GM11168 (cell line): ENCODE data around the gene HCAR3.
"Not testable (repeated sequence)": the region's sequence is repeated elsewhere in the genome, so short reads cannot be mapped to it uniquely, and the experiment has no call there.

Experiments
- in situ Hi-C: fragments of 300-500 bp; cut with MboI; formaldehyde crosslinking; loops from one replicate; pipeline ENCODE4 v1.12.0; 2022; ENCODE audit warnings: low sequenced_read_pairs; ENCODE audit not compliant: unreplicated experiment

HCAR3 gene

GRCh38 chr12:122716658-122717057 lies at the start of gene HCAR3:
HCAR3 (minus strand) TSS chr12:122716811; CDS start chr12:122716737, 74 bp downstream.
- in situ Hi-C loops, result not testable (repeated sequence)

DNA sequence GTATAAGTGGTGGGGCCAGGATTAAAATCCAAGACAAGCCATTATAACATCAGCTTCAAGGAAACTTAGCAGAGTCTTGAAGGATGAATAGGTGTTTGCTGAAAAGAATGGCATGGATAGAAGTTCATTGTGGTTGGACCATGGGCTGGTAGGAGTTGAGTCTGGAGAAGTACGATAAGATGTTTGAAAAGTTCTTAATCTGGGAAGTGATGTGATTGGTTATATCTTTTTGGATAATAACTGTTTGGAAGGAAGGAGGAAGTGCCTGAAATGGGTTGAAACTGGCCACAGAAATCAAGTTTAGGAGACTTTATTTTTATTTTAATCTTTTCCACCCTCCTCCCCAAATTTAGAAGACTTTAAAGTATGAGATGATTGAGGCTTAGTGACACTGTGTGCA lies 41.0 kb upstream of the HCAR3 start:
- in situ Hi-C loops, result loop anchor here (10.0 kb wide), 1 partner anchor 123 kb away; no protein-coding TSS in a partner anchor

- in situ Hi-C loops, result loop anchor here (10.0 kb wide), 1 partner anchor 120 kb away; no protein-coding TSS in a partner anchor
These were observed 38.2 kb upstream of the HCAR3 start for GRCh38 chr12:122754790-122755189.

GRCh38 chr12:122753319-122753650 lies 36.7 kb upstream of the HCAR3 start:
- in situ Hi-C loops, result loop anchor here (10.0 kb wide), 1 partner anchor 118 kb away; no protein-coding TSS in a partner anchor

DNA sequence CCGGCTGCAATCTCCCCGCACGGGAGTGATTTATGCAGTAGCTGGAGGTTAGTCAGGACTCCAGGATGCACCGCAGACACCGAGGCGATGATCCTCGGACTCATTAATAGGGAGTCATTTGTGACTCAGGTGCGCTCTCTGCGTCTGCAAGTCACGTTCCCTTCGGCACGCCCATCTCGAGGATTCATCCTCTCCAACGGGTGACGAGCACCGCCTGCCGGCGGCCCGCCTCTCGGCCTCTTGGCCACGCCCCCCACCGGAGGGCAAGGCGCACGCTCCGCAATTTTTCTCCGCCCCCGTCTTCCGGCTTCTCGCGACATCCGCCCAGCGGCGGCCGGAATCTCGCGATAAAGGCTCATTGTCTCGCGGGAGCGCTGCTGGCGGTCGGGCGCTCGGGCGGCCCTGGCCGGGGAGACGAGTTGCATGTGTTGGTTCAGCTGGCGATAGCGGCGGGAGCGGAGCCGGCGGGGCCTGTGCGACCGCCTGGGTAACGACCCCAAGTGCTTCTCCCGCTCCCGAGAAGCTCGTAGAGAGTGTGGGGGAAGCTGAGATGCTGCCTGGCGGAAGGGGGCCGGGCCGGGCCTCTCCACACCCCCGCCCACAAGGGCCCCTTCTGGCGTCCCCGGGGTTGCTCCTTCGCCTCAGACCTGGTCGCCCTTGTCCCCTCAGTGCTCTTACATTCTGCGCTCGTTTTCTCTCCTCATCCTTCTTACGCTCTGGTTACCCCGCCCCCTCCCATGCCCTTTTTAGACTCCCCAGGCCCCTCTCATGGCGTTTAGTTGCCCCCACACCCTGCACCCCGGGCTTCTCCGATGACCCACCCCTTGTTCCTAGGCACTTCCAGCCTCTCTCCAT lies 36.1 kb upstream of the HCAR3 start, which contains the start of gene DENR:
DENR (plus strand) TSS at position 361 of the 855 bp plus-strand sequence. CDS start 878 bp downstream, outside the sequence.
- in situ Hi-C loops, result loop anchor here (10.0 kb wide), 1 partner anchor 118 kb away; no protein-coding TSS in a partner anchor

DNA sequence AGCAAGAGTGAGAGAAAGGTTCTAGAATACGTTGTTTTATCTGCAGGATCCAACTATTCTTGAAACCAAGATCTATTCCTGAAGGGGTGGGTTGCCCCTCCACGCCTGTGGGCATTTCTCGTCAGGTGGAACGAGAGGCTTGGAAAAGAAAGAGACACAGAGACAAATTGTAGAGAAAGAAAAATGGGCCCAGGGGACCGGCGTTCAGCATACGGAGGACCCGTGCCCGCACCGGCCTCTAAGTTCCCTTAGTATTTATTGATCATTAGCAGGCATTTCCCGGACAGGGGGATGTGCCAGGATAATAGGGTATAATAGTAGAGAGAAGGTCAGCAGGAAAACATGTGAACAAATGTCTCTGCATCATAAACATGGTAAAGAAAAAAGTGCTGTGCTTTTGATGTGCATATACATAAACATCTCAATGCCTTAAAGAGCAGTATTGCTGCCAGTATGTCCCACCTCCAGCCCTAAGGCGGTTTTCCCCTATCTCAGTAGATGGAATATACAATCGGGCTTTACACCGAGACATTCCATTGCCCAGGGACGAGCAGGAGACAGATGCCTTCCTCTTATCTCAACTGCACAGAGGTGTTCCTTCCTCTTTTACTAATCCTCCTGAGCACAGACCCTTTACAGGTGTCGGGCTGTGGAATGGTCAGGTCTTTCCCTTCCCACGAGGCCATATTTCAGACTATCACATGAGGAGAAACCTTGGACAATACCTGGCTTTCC lies 34.3 kb upstream of the HCAR3 start:
- in situ Hi-C loops, result loop anchor here (10.0 kb wide), 1 partner anchor 116 kb away; no protein-coding TSS in a partner anchor

DNA sequence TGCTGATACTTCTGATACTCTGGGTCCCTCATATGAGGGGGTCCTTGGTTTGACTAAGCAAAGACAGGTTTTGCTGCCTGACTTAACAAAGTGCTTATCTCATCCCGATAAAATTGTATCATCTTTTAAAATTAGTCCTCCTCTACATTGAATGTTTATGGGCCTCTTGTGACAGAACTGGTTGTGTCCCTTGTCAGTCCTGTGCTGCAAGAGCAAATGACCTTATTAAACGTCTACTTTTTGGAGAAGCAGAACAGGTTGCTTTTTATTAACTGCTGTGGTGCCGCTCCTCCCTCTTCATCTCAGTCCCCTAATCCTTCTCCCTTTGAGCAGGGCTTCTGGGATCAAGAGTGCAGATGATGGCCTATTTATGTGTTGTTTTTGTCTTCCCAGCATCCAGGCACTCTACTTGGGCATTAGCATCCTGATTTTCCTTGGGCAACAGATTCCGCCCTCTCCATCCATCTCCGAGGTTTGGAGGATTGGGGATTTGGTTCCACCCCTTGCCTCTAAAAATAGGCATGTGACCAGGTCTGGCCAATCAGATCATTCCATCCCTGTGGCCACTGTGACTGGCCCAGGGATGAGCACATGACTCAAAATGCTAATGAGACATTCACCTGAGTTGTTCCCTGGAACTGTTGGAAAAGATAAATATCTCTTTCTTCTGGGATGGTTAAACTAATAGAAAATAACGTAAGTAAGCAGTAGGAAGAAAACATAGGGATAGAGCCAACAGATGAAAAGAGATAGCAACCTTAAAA lies 33.1 kb upstream of the HCAR3 start:
- in situ Hi-C loops, result loop anchor here (10.0 kb wide), 1 partner anchor 115 kb away; no protein-coding TSS in a partner anchor

GRCh38 chr12:122747224-122748135 lies 30.9 kb upstream of the HCAR3 start:
- in situ Hi-C loops, result no loop called here

DNA sequence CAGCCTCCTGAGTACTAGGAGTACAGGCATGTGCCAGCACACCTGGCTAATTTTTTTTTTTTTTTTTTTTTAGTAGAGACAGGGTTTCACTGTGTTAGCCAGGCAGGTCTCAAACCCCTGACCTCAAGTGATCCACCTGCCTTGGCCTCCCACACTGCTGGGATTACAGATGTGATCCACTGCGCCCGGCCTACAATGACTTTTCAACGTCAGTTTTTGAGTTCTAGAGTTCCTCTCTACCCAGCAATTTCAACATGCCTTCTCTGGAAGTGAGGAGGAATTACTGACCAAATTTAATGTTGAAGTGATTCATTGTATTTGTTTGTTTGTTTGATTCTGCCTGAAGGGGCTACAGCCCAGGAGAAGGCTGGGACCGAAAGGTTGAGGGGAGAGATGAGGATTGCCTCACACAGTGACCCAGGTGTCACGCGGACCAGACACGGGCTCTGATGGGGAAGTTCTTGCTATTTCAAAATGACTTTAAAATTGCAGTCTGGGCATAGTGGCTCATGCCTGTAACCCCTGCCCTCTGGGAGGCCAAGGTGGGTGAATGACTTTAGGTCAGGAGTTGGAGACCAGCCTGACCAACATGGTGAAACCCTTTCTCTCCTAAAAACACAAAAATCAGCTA lies 27.4 kb upstream of the HCAR3 start:
- in situ Hi-C loops, result no loop called here

- in situ Hi-C loops, result no loop called here
These were observed 23.7 kb upstream of the HCAR3 start for GRCh38 chr12:122740351-122740750.

- in situ Hi-C loops, result no loop called here
These were observed 22.0 kb upstream of the HCAR3 start for GRCh38 chr12:122738571-122738970.

DNA sequence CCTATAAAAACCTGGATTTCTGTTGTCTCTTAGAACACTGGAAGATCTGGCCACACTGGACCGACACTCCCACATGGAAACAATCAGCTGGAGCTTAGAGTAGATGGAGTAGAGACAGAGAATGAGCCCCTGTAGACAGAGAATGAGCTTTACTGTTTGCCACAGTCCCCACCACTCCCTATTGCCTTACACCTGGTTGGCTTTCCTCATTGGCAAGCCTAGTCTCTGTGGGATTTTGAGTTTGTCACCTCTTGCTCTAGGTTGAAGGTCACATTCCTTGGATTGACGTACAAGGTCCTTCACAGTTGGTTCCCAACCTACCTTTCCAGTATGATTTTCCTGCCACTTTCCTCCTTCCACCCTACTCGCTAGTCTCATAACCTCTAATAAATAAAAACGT lies 16.0 kb upstream of the HCAR3 start:
- in situ Hi-C loops, result no loop called here

DNA sequence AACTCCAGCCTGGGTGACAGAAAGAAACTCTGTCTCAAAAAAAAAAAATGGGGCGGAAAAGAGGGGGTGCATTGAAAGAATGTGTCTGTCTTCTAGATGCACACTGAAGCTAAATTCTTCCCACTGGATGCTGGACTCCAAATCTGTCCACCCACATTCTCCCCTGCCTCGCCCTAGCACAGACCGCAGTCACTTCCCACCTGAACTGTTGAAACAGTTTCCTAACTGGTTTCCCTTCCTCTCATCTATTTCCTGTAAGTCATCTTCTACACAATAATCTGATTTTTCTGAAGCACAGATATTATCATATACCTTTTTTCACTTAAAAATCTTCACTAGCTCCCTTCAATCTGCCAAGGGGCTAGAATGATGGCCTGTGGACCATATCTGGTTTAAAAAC lies 15.6 kb upstream of the HCAR3 start:
- in situ Hi-C loops, result no loop called here

DNA sequence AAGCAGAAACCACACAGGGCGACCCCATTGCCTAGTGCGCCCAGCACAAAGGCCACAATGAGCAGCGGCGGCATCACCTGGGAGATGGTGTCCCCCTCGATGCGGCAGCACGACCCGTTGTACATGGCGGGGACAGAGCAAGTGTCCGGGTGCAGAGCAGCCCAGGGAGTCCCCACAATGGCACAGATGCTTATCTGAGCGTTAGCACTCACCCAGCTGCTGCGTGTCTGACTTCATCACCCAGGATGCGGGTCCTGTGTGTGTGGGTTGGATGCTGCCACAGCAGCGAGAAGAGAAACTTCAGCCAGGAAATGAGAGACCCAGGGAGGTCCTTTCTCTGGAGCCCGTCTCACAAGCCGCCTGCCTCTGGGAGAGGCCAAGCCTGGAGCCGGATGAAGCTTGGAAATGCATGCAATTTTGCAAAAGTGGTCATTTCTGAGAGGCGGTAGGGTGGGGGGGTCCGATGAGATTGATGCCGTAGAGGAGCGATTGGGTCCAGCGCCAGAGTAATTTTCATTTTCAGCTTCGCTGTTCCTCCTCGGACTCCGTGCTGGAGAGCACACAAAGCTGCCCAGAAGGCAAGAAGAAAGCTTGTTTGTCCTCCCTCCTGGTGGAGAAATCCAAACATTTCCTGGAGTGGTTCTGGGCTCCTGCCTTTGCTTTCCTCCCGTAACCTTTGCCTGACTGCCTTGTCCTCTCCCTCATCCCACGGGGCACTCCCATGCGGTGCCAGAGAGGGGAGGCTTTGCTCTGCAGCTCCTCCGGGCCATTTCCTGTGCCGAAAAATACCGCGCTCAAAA lies 13.8 kb upstream of the HCAR3 start, which contains the start of gene HCAR1:
HCAR1 (minus strand) TSS at position 630 of the 800 bp plus-strand sequence; CDS start at position 125, 505 bp downstream.
- in situ Hi-C loops, result no loop called here

DNA sequence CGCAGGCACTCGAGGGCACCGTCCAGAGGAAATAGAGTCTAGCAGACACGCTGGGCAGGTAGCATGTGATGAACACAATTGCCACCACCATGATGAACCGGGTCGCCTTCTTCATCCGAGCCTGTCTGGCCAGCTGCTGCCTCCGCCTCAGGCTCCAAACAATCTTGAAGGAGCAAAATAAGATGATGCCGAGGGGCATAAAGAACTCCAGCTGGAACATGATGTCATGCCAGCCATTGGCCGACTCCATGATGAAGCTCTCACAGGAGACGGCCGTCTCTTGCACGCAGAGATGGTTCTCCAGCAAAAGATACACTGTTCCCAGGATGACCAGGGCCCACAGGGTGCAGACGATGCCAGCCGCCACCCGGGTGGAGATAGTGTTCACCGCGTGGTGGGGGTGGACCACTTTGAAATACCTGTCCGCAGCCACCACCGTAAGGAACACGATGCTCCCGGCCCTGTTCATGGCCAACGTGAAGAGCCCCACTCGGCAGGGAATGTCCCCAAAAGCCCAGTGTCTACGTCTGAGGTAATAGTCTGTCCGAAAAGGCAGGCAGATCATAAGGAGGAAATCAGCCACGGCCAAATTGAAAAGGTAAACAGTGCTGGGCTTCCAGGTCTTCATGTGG lies 13.1 kb upstream of the HCAR3 start:
- in situ Hi-C loops, result no loop called here

DNA sequence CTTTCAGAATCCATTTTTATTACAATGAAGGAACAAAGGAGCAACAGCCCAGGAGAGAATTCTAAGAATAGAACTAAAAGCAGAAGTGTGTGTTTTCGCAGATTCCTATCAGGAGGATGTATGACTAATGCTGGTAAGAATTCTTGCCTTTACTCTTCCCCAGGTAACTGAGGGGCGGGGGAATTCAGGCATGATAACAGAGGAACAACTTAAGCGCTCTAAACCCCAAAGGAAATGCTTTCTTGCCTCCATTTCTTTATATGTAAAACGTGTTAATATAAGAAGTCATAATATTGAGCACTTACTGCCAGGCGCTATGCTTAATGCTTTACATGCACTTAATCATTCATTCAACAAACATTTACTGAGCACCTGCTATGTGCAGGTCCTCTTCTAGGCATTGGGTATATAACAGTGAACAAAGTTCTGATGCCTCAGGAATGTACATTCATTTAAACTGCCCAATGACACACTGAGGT lies 9.5 kb upstream of the HCAR3 start:
- in situ Hi-C loops, result no loop called here

- in situ Hi-C loops, result no loop called here
These were observed 9.0 kb upstream of the HCAR3 start for GRCh38 chr12:122725452-122726079.
